HG03354 (cell line): ENCODE data around the gene RANBP17.

Experiments used
- ATAC-seq: cut with Tn5 transposase; IDR thresholded peaks from one replicate; pipeline ENCODE4 v1.9.1; 2021; ENCODE audit warnings: mild to moderate bottlenecking; ENCODE audit not compliant: unreplicated experiment, poor library complexity, severe bottlenecking

The RANBP17 gene

GRCh38 chr5:171201310-171201709 lies 339.5 kb downstream of the RANBP17 start:
- no peak for ATAC-seq

GRCh38 chr5:171205375-171205774 lies 343.6 kb downstream of the RANBP17 start:
- no peak for ATAC-seq

- ATAC-seq, result peak; percentile 62
Measured at GRCh38 chr5:171207256-171207847, 345.5 kb downstream of the RANBP17 start.

GRCh38 chr5:171221916-171222315 lies 360.1 kb downstream of the RANBP17 start:
- no peak for ATAC-seq

GRCh38 chr5:171223927-171224326 lies 362.1 kb downstream of the RANBP17 start:
- ATAC-seq, result no peak

- no peak for ATAC-seq
Measured at GRCh38 chr5:171226096-171226754, 364.4 kb downstream of the RANBP17 start.

GRCh38 chr5:171226864-171227263 lies 365.0 kb downstream of the RANBP17 start:
- ATAC-seq, result peak; percentile 76

GRCh38 chr5:171236651-171237050 lies 374.8 kb downstream of the RANBP17 start:
- ATAC-seq, result no peak

GRCh38 chr5:171242521-171242920 lies 380.7 kb downstream of the RANBP17 start:
- ATAC-seq, result no peak

- no peak for ATAC-seq
Measured at GRCh38 chr5:171246231-171246630, 384.4 kb downstream of the RANBP17 start.

GRCh38 chr5:171249460-171249859 lies 387.6 kb downstream of the RANBP17 start:
- no peak for ATAC-seq

- no peak for ATAC-seq
Measured at GRCh38 chr5:171250738-171251137, 388.9 kb downstream of the RANBP17 start.

- no peak for ATAC-seq
Measured at GRCh38 chr5:171251519-171251918, 389.7 kb downstream of the RANBP17 start.

GRCh38 chr5:171252674-171253073 lies 390.9 kb downstream of the RANBP17 start:
- ATAC-seq, result no peak

GRCh38 chr5:171258737-171259415 lies 397.1 kb downstream of the RANBP17 start:
- peak; percentile 57 for ATAC-seq

GRCh38 chr5:171261361-171261760 lies 399.5 kb downstream of the RANBP17 start:
- no peak for ATAC-seq

- no peak for ATAC-seq
Measured at GRCh38 chr5:171261904-171262303, 400.1 kb downstream of the RANBP17 start.

GRCh38 chr5:171263181-171263580 lies 401.4 kb downstream of the RANBP17 start:
- ATAC-seq, result no peak

- ATAC-seq, result no peak
Measured at GRCh38 chr5:171264843-171265242, 403.0 kb downstream of the RANBP17 start.

- ATAC-seq, result no peak
Measured at GRCh38 chr5:171268700-171269620, 407.1 kb downstream of the RANBP17 start.
